Measurements from ENCODE around the gene TLDC2.
"Not testable (repeated sequence)": the region's sequence is repeated elsewhere in the genome, so short reads cannot be mapped to it uniquely, and the experiment has no call there.

Gene TLDC2

GRCh38 chr20:36871640-36872570 is 4.0 kb upstream of the TLDC2 start:
- no peak for DNase-seq

GRCh38 chr20:36872852-36873251 is 3.1 kb upstream of the TLDC2 start:
- DNase-seq, result no peak

GRCh38 chr20:36873498-36874189 is 2.3 kb upstream of the TLDC2 start:
- no peak for DNase-seq

- DNase-seq, result not testable (repeated sequence)
Measured at GRCh38 chr20:36875093-36875492, 845 bp upstream of the TLDC2 start.

GRCh38 chr20:36876473-36876833 is 515 bp downstream of the TLDC2 start:
- DNase-seq, result no peak

- no peak for DNase-seq
Measured at GRCh38 chr20:36878941-36879340, 3.0 kb downstream of the TLDC2 start.

GRCh38 chr20:36880741-36881250 is 4.9 kb downstream of the TLDC2 start:
- DNase-seq, result no peak

- DNase-seq, result no peak
Measured at GRCh38 chr20:36881331-36881730, 5.4 kb downstream of the TLDC2 start.

- DNase-seq, result no peak
Measured at GRCh38 chr20:36881888-36882287, 6.0 kb downstream of the TLDC2 start.

- DNase-seq, result no peak
Measured at GRCh38 chr20:36883977-36884535, 8.1 kb downstream of the TLDC2 start.

- no peak for DNase-seq
Measured at GRCh38 chr20:36885356-36885755, 9.4 kb downstream of the TLDC2 start.

- DNase-seq, result peak; percentile 78
Measured at GRCh38 chr20:36886859-36887751, 11.2 kb downstream of the TLDC2 start.

- no peak for DNase-seq
Measured at GRCh38 chr20:36887752-36888090, 11.8 kb downstream of the TLDC2 start.

GRCh38 chr20:36888880-36889516 is 13.1 kb downstream of the TLDC2 start:
- DNase-seq, result no peak

GRCh38 chr20:36890586-36890985 is 14.6 kb downstream of the TLDC2 start:
- no peak for DNase-seq

GRCh38 chr20:36891211-36891610 is 15.3 kb downstream of the TLDC2 start:
- DNase-seq, result no peak

- no peak for DNase-seq
Measured at GRCh38 chr20:36893801-36894200, 17.9 kb downstream of the TLDC2 start.

GRCh38 chr20:36895036-36895435 is 19.1 kb downstream of the TLDC2 start:
- DNase-seq, result no peak

- DNase-seq, result no peak
Measured at GRCh38 chr20:36904690-36905089, 28.8 kb downstream of the TLDC2 start.

GRCh38 chr20:36905566-36905965 is 29.6 kb downstream of the TLDC2 start:
- DNase-seq, result not testable (repeated sequence)

- not testable (repeated sequence) for DNase-seq
Measured at GRCh38 chr20:36906086-36906485, 30.1 kb downstream of the TLDC2 start.

- DNase-seq, result no peak
Measured at GRCh38 chr20:36908603-36909002, 32.7 kb downstream of the TLDC2 start.
